NT2/D1 (cell line): ENCODE results near the gene BIRC6.

Source experiments
- DNase-seq: peaks from one replicate; pipeline ENCODE4 v3.0.0-alpha.2; 2011; ENCODE audit warnings: low read depth, low spot score
- H3K27me3 ChIP-seq: 2 replicates; pipeline ENCODE4 v1.6.0; 2011; ENCODE audit warnings: mild to moderate bottlenecking; ENCODE audit not compliant: insufficient read length, insufficient read depth
- H3K36me3 ChIP-seq: 2 replicates; pipeline ENCODE4 v1.6.1; 2011; ENCODE audit warnings: mild to moderate bottlenecking, low read length, mixed read lengths; ENCODE audit not compliant: insufficient read depth, insufficient read length
- H3K4me1 ChIP-seq: 2 replicates; pipeline ENCODE4 v1.5.1; 2011; ENCODE audit not compliant: insufficient read depth, insufficient read length
- H3K4me3 ChIP-seq: 2 replicates; pipeline ENCODE4 v1.5.1; 2011; ENCODE audit warnings: low read depth; ENCODE audit not compliant: insufficient read length
- H3K9ac ChIP-seq: 2 replicates; pipeline ENCODE4 v1.6.0; 2011; ENCODE audit warnings: low read depth; ENCODE audit not compliant: insufficient read length
- H3K9me3 ChIP-seq: 2 replicates; pipeline ENCODE4 v1.5.1; 2011; ENCODE audit warnings: mild to moderate bottlenecking, low read length; ENCODE audit not compliant: insufficient read depth
- SUZ12 ChIP-seq: IDR thresholded peaks from 2 replicates; pipeline ENCODE4 v1.6.1; 2011; ENCODE audit not compliant: insufficient read length, insufficient read depth; ENCODE audit errors: extremely low read depth
- YY1 ChIP-seq: IDR thresholded peaks from 2 replicates; pipeline ENCODE4 v1.6.1; 2011; ENCODE audit not compliant: insufficient read length, insufficient read depth
- ZNF274 ChIP-seq: IDR thresholded peaks from 2 replicates; pipeline ENCODE4 v1.6.1; 2011; ENCODE audit warnings: mild to moderate bottlenecking, low read depth, low read length

Gene BIRC6

DNA sequence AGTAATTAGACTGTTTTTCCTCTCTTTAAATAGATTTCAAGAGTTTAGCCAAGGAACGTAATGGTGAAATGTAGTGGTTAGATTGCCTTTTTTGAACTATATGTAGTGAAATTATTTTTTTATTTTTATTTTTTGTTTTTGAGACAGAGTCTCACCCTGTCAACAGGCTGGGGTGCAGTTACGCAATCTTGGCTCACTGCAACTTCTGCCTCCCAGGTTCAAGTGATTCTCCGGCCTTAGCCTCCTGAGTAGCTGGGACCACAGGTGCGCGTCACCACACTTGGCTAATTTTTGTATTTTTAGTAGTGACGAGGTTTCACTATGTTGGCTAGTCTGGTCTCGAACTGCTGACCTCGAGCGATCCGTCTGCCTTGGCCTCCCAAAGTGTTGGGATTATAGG lies 60.8 kb downstream of the BIRC6 start:
- no peaks in the 10 kb centered on the region for H3K9me3 ChIP-seq
- peaks cover 27% of the 10 kb centered on the region for H3K36me3 ChIP-seq

DNA sequence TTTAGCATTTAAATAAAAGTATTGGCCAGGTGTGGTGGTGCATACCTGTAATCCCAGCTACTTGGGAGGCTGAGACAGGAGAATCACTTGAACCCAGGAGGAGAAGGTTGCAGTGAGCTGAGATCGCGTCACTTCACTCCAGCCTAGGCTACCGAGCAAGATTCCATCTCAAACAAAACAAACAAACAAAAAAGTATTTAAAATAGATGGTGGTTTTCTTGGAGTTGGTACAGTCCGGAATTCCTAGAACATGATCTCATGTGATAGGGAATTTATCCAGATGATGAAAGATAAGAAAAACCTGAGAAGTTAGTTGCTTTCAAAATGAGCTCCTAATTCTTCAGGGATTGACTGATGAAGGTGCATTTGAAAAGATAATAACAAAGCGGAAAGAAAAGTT lies 62.0 kb downstream of the BIRC6 start:
- H3K36me3 ChIP-seq: peaks cover 27% of the 10 kb centered on the region
- no peaks in the 10 kb centered on the region for H3K9me3 ChIP-seq
- no peak overlapping the region for H3K4me3 ChIP-seq
- H3K4me1 ChIP-seq: no peaks in the 10 kb centered on the region
- TF ChIP-seq SUZ12 (no peak), YY1 (no peak), ZNF274 (no peak)
- DNase-seq: no peak
- H3K9ac ChIP-seq: no peak overlapping the region
- no peaks in the 10 kb centered on the region for H3K27me3 ChIP-seq

More for the DNA sequence above, 60.8 kb downstream of the BIRC6 start:
- no peaks in the 10 kb centered on the region for H3K4me1 ChIP-seq
- H3K27me3 ChIP-seq: no peaks in the 10 kb centered on the region
- DNase-seq: no peak
- H3K4me3 ChIP-seq: no peak overlapping the region
- H3K9ac ChIP-seq: no peak overlapping the region
- TF ChIP-seq ZNF274: no peak
- TF ChIP-seq YY1: no peak
- no peak for TF ChIP-seq SUZ12

DNA sequence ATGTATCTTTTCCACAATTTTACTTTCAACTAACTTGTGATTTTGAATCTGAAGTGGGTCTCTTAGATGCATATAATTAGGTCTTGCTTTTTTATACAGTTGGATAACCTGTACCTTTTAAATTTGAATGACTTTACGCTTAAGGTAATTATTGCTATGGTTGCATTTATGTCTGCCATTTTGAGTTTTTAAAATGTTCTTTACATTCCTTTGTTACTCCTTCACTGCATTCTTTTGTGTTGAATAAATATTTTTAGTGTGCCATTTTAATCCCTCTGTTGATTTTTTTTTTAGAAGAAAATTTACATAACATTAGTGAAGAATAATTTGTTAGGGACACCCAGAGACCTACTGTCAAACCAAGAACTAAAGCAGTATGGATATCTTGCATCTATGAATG lies 65.3 kb downstream of the BIRC6 start:
- no peaks in the 10 kb centered on the region for H3K27me3 ChIP-seq
- no peak for TF ChIP-seq SUZ12
- no peak for TF ChIP-seq YY1
- no peak for TF ChIP-seq ZNF274
- no peak overlapping the region for H3K4me3 ChIP-seq
- peaks cover 8% of the 10 kb centered on the region for H3K36me3 ChIP-seq
- no peak overlapping the region for H3K9ac ChIP-seq
- H3K9me3 ChIP-seq: no peaks in the 10 kb centered on the region
- no peak for DNase-seq
- H3K4me1 ChIP-seq: no peaks in the 10 kb centered on the region

DNA sequence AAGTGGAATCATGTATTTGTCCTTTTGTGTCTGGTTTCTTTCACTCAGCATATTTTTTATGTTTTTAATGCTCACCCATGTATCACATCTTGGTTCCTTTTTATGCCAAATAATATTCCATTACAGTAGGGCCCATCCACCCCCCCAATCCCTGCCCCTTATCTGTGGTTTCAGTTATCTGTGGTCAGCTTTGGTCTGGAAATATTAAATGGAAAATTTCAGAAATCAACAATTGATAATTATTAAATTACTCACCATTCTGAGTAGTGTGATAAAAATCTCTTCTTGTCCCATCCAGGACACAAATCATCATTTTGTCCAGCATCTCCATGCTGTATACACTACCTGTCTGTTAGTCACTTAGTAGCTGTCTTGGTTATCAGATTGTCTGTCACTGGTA lies 66.7 kb downstream of the BIRC6 start:
- DNase-seq: no peak

DNA sequence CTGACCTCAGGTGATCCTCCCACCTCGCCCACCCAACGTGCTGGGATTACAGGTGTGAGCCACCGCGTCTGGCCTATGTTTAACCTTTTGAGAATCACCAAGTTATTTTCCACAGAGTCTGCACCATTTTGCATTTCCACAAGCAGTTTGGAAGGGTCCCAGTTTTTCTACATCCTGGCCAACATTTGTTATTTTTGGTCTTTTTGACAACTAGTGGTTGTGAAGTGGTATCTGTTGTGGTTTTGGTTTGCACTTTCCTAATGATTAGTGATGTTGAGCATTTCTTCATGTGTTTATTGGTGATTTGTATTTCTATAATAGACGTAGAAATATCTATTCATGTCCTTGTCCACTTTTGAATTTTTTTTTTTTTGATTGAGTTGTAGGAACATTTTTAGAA lies 67.9 kb downstream of the BIRC6 start:
- Histone ChIP-seq H3K9ac (no peak overlapping the region), H3K27me3 (no peaks in the 10 kb centered on the region), H3K4me1 (no peaks in the 10 kb centered on the region), H3K36me3 (peaks cover 2% of the 10 kb centered on the region), H3K4me3 (no peak overlapping the region), H3K9me3 (no peaks in the 10 kb centered on the region)
- no peak for DNase-seq
- TF ChIP-seq YY1 (no peak), SUZ12 (no peak), ZNF274 (no peak)

More for the DNA sequence above, 66.7 kb downstream of the BIRC6 start:
- no peaks in the 10 kb centered on the region for H3K4me1 ChIP-seq
- H3K36me3 ChIP-seq: no peaks in the 10 kb centered on the region
- H3K27me3 ChIP-seq: no peaks in the 10 kb centered on the region
- no peaks in the 10 kb centered on the region for H3K9me3 ChIP-seq
- H3K4me3 ChIP-seq: no peak overlapping the region
- H3K9ac ChIP-seq: no peak overlapping the region
- TF ChIP-seq SUZ12: no peak
- no peak for TF ChIP-seq YY1
- no peak for TF ChIP-seq ZNF274

DNA sequence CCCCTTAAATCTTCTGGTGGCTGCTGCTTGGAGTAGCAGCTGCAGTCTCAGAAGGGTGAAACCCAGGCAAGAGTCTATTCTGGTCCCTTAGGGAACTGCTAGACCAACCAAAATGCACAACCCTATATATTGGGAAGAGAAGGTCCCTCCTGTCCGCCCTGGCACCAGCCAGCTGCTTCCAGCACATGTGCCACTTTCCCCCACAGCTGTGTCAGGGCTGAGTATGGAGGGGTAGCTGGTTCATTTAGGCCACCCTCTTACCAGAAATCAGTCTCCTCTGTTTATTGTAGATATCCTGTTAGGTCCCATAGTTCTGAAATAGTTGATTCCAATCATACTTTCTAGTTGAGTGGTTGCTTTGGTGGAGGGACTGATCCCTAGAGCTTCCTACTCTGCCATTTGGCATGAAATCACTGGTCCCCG lies 68.9 kb downstream of the BIRC6 start:
- H3K4me3 ChIP-seq: no peak overlapping the region
- DNase-seq: no peak
- H3K4me1 ChIP-seq: no peaks in the 10 kb centered on the region
- H3K27me3 ChIP-seq: no peaks in the 10 kb centered on the region
- no peaks in the 10 kb centered on the region for H3K9me3 ChIP-seq
- no peak for TF ChIP-seq SUZ12
- TF ChIP-seq YY1: no peak
- no peak for TF ChIP-seq ZNF274
- H3K9ac ChIP-seq: no peak overlapping the region
- H3K36me3 ChIP-seq: peaks cover 10% of the 10 kb centered on the region

DNA sequence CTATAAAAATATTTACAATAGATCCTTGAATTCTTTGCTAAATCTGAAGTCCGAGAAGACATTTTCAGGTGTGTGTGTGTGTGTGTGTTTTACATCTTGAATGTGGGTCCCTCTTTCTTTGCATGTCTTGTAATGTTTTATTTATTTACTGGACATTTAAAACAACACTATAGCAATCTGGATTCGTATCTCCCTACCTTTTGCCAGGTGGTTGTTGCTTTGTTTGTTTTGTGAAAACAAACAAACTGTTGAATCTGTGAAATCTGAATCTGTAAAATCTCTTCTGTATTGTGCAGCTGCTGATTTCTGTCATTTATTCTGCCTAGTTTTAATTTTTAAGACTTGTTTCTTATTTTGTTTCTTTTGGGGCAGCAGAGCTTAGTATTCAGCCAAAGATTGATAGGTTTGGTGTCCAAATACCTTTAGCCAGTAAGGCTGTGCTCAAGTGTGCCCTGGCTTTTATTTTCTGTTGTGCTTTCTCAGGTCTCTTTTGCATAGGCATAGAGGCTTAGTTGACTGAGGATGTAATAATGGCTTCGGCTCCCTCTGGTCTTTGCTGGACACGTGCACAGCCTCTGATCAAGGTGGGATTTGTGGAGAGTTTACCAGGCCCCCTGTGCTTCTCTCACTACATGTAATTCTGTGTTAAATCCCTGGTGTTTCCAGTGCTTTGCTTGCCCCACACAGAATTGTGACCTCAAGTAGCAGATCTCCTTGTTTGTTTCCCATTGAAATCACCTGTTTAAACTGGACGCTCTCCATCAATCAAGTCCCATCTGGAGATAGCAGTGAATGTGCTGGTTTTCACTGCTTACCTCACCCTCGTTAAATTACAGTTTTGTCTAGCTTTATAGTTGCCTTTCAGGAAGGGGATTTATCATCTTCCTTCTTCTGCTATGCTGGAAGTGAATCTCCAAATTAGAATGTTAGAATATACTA lies 71.1 kb downstream of the BIRC6 start:
- no peak overlapping the region for H3K4me3 ChIP-seq
- H3K9ac ChIP-seq: no peak overlapping the region
- peaks cover 20% of the 10 kb centered on the region for H3K36me3 ChIP-seq
- TF ChIP-seq SUZ12: no peak
- TF ChIP-seq ZNF274: no peak
- no peak for TF ChIP-seq YY1
- no peaks in the 10 kb centered on the region for H3K4me1 ChIP-seq
- H3K27me3 ChIP-seq: no peaks in the 10 kb centered on the region
- H3K9me3 ChIP-seq: no peaks in the 10 kb centered on the region
- no peak for DNase-seq

DNA sequence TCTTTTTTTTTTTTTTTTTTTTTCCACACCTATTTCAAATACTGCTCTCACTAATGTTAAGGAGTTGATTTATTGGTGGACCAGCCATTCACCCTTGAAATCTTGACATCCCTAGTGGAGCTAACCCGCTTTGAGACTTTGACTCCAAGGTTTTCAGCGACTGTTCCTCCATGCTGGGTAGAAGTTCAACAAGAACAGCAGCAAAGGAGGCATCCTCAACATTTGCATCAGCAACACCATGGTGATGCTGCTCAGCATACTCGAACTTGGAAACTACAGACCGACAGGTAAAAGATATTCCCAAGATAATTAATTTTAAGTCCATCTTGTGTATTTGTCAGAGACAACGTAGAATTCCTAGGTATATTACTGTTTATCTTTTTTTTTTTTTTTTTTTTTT lies 74.0 kb downstream of the BIRC6 start:
- no peak overlapping the region for H3K9ac ChIP-seq
- H3K36me3 ChIP-seq: peaks cover 32% of the 10 kb centered on the region
- H3K4me1 ChIP-seq: no peaks in the 10 kb centered on the region
- H3K27me3 ChIP-seq: no peaks in the 10 kb centered on the region
- H3K4me3 ChIP-seq: no peak overlapping the region
- TF ChIP-seq YY1: no peak
- TF ChIP-seq ZNF274: no peak
- no peak for TF ChIP-seq SUZ12
- no peaks in the 10 kb centered on the region for H3K9me3 ChIP-seq
- DNase-seq: no peak
